HEK293 (cell line): Measurements from ENCODE around the gene COL13A1.

ENCODE experiments used
- HOXD13 ChIP-seq: sonication (generic); formaldehyde crosslinking; IDR thresholded peaks from 2 replicates; pipeline ENCODE4 v1.8.0; 2022; ENCODE audit warnings: missing genetic modification reagents, borderline replicate concordance
- KLF7 ChIP-seq: fragments of 450-650 bp; formaldehyde crosslinking; IDR thresholded peaks from 2 replicates; pipeline ENCODE4 v1.5.1; 2016; ENCODE audit warnings: missing biosample characterization, missing genetic modification characterization, borderline replicate concordance
- SALL2 ChIP-seq: fragments of 450-650 bp; formaldehyde crosslinking; IDR thresholded peaks from 2 replicates; pipeline ENCODE4 v1.5.0; 2017; ENCODE audit warnings: missing biosample characterization, mild to moderate bottlenecking, missing genetic modification characterization, borderline replicate concordance
- ZBTB48 ChIP-seq: fragments of 450-650 bp; formaldehyde crosslinking; IDR thresholded peaks from 2 replicates; pipeline ENCODE4 v1.5.1; 2016; ENCODE audit warnings: missing biosample characterization, missing genetic modification characterization
- ZFP37 ChIP-seq: fragments of 450-650 bp; formaldehyde crosslinking; IDR thresholded peaks from 2 replicates; pipeline ENCODE4 v1.5.1; 2016; ENCODE audit warnings: missing biosample characterization, missing genetic modification characterization
- ZNF112 ChIP-seq: fragments of 450-650 bp; formaldehyde crosslinking; IDR thresholded peaks from 2 replicates; pipeline ENCODE4 v1.5.0; 2017; ENCODE audit warnings: missing biosample characterization, missing genetic modification characterization
- ZNF133 ChIP-seq: fragments of 450-650 bp; formaldehyde crosslinking; IDR thresholded peaks from 2 replicates; pipeline ENCODE4 v1.5.1; 2016; ENCODE audit warnings: missing biosample characterization, missing genetic modification characterization
- ZNF175 ChIP-seq: fragments of 450-650 bp; formaldehyde crosslinking; IDR thresholded peaks from 2 replicates; pipeline ENCODE4 v1.5.1; 2016; ENCODE audit warnings: missing biosample characterization, missing genetic modification characterization
- ZNF184 ChIP-seq: fragments of 450-650 bp; IDR thresholded peaks from 2 replicates; pipeline ENCODE4 v1.5.1; 2018; ENCODE audit warnings: missing biosample characterization, mild to moderate bottlenecking, missing genetic modification characterization
- ZNF19 ChIP-seq: fragments of 450-650 bp; formaldehyde crosslinking; IDR thresholded peaks from 2 replicates; pipeline ENCODE4; 2016; ENCODE audit warnings: missing biosample characterization, missing genetic modification characterization, low read depth
- ZNF211 ChIP-seq: fragments of 450-650 bp; formaldehyde crosslinking; IDR thresholded peaks from 2 replicates; pipeline ENCODE4 v1.5.1; 2016; ENCODE audit warnings: low read depth, missing biosample characterization, missing genetic modification characterization
- ZNF214 ChIP-seq: fragments of 450-650 bp; formaldehyde crosslinking; IDR thresholded peaks from 2 replicates; pipeline ENCODE4 v1.5.1; 2017; ENCODE audit warnings: missing biosample characterization, mild to moderate bottlenecking, missing genetic modification characterization, borderline replicate concordance
- ZNF248 ChIP-seq: fragments of 450-650 bp; formaldehyde crosslinking; IDR thresholded peaks from 2 replicates; pipeline ENCODE4 v1.5.1; 2017; ENCODE audit warnings: missing biosample characterization, missing genetic modification characterization
- ZNF311 ChIP-seq: fragments of 450-650 bp; formaldehyde crosslinking; IDR thresholded peaks from 2 replicates; pipeline ENCODE4 v1.5.1; 2017; ENCODE audit warnings: missing biosample characterization, missing genetic modification characterization, borderline replicate concordance
- ZNF394 ChIP-seq: fragments of 450-650 bp; formaldehyde crosslinking; IDR thresholded peaks from 2 replicates; pipeline ENCODE4 v1.5.1; 2016; ENCODE audit warnings: missing biosample characterization, missing genetic modification characterization, mild to moderate bottlenecking, moderate library complexity, borderline replicate concordance
- ZNF530 ChIP-seq: fragments of 450-650 bp; formaldehyde crosslinking; IDR thresholded peaks from 2 replicates; pipeline ENCODE4 v1.5.1; 2016; ENCODE audit warnings: low read depth, missing biosample characterization, missing genetic modification characterization
- ZNF549 ChIP-seq: fragments of 450-650 bp; IDR thresholded peaks from 2 replicates; pipeline ENCODE4 v1.5.1; 2018; ENCODE audit warnings: missing biosample characterization, missing genetic modification characterization, mild to moderate bottlenecking, inconsistent platforms, moderate library complexity
- ZNF658 ChIP-seq: fragments of 450-650 bp; formaldehyde crosslinking; IDR thresholded peaks from 2 replicates; pipeline ENCODE4; 2016; ENCODE audit warnings: missing biosample characterization, missing genetic modification characterization
- ZNF76 ChIP-seq: fragments of 450-650 bp; formaldehyde crosslinking; IDR thresholded peaks from 2 replicates; pipeline ENCODE4; 2016; ENCODE audit warnings: low read depth, missing biosample characterization, missing genetic modification characterization, borderline replicate concordance
- ZNF785 ChIP-seq: fragments of 450-650 bp; formaldehyde crosslinking; IDR thresholded peaks from 2 replicates; pipeline ENCODE4 v1.5.1; 2016; ENCODE audit warnings: missing biosample characterization, missing genetic modification characterization
- ZNF830 ChIP-seq: fragments of 450-650 bp; IDR thresholded peaks from 2 replicates; pipeline ENCODE4 v1.5.0; 2018; ENCODE audit warnings: missing biosample characterization, missing genetic modification characterization, low read depth, mild to moderate bottlenecking, moderate library complexity
- ZSCAN23 ChIP-seq: fragments of 450-650 bp; formaldehyde crosslinking; IDR thresholded peaks from 2 replicates; pipeline ENCODE4 v1.5.1; 2016; ENCODE audit warnings: missing biosample characterization, missing genetic modification characterization
- TF ChIP-seq, protein P1 (sequence below): fragments of 450-650 bp; formaldehyde crosslinking; IDR thresholded peaks from 2 replicates; pipeline ENCODE4 v1.5.1; 2016; ENCODE audit warnings: missing biosample characterization, missing genetic modification characterization
- TF ChIP-seq, protein P2 (sequence below): fragments of 450-650 bp; formaldehyde crosslinking; IDR thresholded peaks from 2 replicates; pipeline ENCODE4 v1.5.1; 2017; ENCODE audit warnings: missing biosample characterization, missing genetic modification characterization
- TF ChIP-seq, protein P3 (sequence below): fragments of 450-650 bp; formaldehyde crosslinking; IDR thresholded peaks from 2 replicates; pipeline ENCODE4 v1.5.1; 2016; ENCODE audit warnings: missing biosample characterization, missing genetic modification characterization
- TF ChIP-seq, protein P4 (sequence below): fragments of 450-650 bp; formaldehyde crosslinking; IDR thresholded peaks from 2 replicates; pipeline ENCODE4; 2016; ENCODE audit warnings: missing biosample characterization, missing genetic modification characterization
- TF ChIP-seq, protein P5 (sequence below): fragments of 450-650 bp; IDR thresholded peaks from 2 replicates; pipeline ENCODE4 v1.5.1; 2018; ENCODE audit warnings: missing biosample characterization, mild to moderate bottlenecking, missing genetic modification characterization
- TF ChIP-seq, protein P6 (sequence below): fragments of 450-650 bp; formaldehyde crosslinking; IDR thresholded peaks from 2 replicates; pipeline ENCODE4 v1.5.1; 2016; ENCODE audit warnings: missing biosample characterization, missing genetic modification characterization, low read depth

COL13A1 gene

DNA sequence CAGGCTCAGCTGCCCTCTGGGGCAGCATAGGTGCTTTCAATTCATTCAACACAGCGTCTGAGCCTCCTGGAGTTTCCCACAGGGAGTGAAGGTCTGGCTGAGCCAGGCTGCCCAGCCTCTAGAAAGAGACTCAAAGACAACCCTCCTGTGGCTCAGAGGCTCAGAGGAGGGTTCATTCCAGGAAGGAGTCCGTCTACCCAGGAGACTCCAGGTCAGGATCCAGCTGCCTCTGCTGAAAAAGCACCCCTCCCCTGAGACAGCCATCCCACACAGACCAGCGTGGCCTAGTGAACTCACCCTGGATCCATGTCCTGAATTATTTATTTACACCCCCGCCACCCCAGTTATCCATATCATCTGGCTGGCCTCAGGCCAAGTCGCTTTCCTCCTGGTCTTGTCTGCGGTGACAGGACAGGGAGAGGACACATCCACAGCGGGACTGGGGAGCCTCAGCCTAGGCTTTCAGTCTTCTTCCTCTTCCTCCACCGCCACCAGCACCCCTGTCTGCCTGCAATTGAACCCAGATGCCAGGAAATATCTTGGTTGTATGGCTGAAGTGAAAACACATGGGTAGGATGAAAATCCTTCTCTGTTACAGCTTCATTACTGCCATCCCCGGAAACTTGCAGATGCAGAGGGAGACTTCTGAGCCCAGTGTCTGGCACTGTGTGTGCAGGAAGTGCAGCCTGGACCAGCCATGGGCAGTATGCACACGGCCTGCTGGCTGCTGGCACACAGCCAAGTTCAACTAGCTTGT is 44.0 kb upstream of the COL13A1 start (continued):
- TF ChIP-seq ZNF211 (tag by site-specific recombination) (no peak), ZNF19 (tag by site-specific recombination) (no peak), ZSCAN23 (tag by site-specific recombination) (no peak), ZNF248 (tag by site-specific recombination) (no peak), ZNF394 (tag by site-specific recombination) (no peak), ZNF530 (tag by site-specific recombination) (no peak), SALL2 (tag by site-specific recombination) (no peak), ZNF175 (tag by site-specific recombination) (no peak), ZNF112 (tag by site-specific recombination) (0 out of 2 replicates have a peak, but pooled peaks have one; percentile 51), HOXD13 (no peak), ZNF549 (tag by site-specific recombination) (0 out of 2 replicates have a peak, but pooled peaks have one; percentile 45), ZNF184 (tag by site-specific recombination) (peak; percentile 89), ZNF214 (tag by site-specific recombination) (peak; percentile 63; the same call in 1 of the 2 replicates), ZBTB48 (tag by site-specific recombination) (no peak), ZFP37 (tag by site-specific recombination) (no peak), ZNF785 (no peak), ZNF311 (no peak), ZNF658 (no peak), ZNF133 (tag by site-specific recombination) (no peak), ZNF76 (tag by site-specific recombination) (no peak), ZNF830 (tag by site-specific recombination) (no peak; the same call in 1 of the 2 replicates), KLF7 (tag by site-specific recombination) (no peak)
- TF ChIP-seq, protein P1, sequence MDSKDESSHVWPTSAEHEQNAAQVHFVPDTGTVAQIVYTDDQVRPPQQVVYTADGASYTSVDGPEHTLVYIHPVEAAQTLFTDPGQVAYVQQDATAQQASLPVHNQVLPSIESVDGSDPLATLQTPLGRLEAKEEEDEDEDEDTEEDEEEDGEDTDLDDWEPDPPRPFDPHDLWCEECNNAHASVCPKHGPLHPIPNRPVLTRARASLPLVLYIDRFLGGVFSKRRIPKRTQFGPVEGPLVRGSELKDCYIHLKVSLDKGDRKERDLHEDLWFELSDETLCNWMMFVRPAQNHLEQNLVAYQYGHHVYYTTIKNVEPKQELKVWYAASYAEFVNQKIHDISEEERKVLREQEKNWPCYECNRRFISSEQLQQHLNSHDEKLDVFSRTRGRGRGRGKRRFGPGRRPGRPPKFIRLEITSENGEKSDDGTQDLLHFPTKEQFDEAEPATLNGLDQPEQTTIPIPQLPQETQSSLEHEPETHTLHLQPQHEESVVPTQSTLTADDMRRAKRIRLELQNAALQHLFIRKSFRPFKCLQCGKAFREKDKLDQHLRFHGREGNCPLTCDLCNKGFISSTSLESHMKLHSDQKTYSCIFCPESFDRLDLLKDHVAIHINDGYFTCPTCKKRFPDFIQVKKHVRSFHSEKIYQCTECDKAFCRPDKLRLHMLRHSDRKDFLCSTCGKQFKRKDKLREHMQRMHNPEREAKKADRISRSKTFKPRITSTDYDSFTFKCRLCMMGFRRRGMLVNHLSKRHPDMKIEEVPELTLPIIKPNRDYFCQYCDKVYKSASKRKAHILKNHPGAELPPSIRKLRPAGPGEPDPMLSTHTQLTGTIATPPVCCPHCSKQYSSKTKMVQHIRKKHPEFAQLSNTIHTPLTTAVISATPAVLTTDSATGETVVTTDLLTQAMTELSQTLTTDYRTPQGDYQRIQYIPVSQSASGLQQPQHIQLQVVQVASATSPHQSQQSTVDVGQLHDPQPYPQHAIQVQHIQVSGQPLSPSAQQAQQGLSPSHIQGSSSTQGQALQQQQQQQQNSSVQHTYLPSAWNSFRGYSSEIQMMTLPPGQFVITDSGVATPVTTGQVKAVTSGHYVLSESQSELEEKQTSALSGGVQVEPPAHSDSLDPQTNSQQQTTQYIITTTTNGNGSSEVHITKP: no peak
- TF ChIP-seq, protein P2, sequence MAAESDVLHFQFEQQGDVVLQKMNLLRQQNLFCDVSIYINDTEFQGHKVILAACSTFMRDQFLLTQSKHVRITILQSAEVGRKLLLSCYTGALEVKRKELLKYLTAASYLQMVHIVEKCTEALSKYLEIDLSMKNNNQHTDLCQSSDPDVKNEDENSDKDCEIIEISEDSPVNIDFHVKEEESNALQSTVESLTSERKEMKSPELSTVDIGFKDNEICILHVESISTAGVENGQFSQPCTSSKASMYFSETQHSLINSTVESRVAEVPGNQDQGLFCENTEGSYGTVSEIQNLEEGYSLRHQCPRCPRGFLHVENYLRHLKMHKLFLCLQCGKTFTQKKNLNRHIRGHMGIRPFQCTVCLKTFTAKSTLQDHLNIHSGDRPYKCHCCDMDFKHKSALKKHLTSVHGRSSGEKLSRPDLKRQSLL (tag by site-specific recombination): no peak
- TF ChIP-seq, protein P3, sequence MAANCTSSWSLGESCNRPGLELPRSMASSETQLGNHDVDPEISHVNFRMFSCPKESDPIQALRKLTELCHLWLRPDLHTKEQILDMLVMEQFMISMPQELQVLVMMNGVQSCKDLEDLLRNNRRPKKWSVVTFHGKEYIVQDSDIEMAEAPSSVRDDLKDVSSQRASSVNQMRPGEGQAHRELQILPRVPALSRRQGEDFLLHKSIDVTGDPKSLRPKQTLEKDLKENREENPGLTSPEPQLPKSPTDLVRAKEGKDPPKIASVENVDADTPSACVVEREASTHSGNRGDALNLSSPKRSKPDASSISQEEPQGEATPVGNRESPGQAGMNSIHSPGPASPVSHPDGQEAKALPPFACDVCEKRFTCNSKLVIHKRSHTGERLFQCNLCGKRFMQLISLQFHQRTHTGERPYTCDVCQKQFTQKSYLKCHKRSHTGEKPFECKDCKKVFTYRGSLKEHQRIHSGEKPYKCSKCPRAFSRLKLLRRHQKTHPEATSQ (tag by site-specific recombination): no peak
- TF ChIP-seq, protein P4, sequence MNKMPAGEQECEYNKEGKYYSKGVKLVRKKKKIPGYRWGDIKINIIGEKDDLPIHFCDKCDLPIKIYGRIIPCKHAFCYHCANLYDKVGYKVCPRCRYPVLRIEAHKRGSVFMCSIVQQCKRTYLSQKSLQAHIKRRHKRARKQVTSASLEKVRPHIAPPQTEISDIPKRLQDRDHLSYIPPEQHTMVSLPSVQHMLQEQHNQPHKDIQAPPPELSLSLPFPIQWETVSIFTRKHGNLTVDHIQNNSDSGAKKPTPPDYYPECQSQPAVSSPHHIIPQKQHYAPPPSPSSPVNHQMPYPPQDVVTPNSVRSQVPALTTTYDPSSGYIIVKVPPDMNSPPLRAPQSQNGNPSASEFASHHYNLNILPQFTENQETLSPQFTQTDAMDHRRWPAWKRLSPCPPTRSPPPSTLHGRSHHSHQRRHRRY (tag by site-specific recombination): no peak
- TF ChIP-seq, protein P5, sequence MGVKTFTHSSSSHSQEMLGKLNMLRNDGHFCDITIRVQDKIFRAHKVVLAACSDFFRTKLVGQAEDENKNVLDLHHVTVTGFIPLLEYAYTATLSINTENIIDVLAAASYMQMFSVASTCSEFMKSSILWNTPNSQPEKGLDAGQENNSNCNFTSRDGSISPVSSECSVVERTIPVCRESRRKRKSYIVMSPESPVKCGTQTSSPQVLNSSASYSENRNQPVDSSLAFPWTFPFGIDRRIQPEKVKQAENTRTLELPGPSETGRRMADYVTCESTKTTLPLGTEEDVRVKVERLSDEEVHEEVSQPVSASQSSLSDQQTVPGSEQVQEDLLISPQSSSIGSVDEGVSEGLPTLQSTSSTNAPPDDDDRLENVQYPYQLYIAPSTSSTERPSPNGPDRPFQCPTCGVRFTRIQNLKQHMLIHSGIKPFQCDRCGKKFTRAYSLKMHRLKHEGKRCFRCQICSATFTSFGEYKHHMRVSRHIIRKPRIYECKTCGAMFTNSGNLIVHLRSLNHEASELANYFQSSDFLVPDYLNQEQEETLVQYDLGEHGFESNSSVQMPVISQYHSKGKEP (tag by site-specific recombination): peak; percentile 73; the same call in 1 of the 2 replicates
- TF ChIP-seq, protein P6, sequence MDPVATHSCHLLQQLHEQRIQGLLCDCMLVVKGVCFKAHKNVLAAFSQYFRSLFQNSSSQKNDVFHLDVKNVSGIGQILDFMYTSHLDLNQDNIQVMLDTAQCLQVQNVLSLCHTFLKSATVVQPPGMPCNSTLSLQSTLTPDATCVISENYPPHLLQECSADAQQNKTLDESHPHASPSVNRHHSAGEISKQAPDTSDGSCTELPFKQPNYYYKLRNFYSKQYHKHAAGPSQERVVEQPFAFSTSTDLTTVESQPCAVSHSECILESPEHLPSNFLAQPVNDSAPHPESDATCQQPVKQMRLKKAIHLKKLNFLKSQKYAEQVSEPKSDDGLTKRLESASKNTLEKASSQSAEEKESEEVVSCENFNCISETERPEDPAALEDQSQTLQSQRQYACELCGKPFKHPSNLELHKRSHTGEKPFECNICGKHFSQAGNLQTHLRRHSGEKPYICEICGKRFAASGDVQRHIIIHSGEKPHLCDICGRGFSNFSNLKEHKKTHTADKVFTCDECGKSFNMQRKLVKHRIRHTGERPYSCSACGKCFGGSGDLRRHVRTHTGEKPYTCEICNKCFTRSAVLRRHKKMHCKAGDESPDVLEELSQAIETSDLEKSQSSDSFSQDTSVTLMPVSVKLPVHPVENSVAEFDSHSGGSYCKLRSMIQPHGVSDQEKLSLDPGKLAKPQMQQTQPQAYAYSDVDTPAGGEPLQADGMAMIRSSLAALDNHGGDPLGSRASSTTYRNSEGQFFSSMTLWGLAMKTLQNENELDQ (tag by site-specific recombination): no peak
